IMR-90 (cell line): Measurements from ENCODE around the gene MICALL2. TPM values are rescaled to one million over a fixed set of nuclear protein-coding genes. Genes with fewer than 3 reads are reported as not detected.

Experiments used
- ATAC-seq: fragments of 200-7000 bp; cut with Tn5 transposase; 2 replicates; pipeline ENCODE4 v1.9.1; 2020; ENCODE audit warnings: low read depth, mild to moderate bottlenecking, moderate library complexity
- BruUV-seq: library from RNA; stranded (reverse); fragments of 400-500 nt; replicated peaks from 2 replicates; lab custom pipeline; 2021; lab: Mats Ljungman, UMichigan
- CTCF ChIA-PET: fragments of 300-600 bp; formaldehyde crosslinking; extraction: SDS; loops from one replicate; lab custom pipeline; 2021; ENCODE audit warnings: antibody characterized with exemption; lab: Yijun Ruan, JAX
- POLR2A ChIA-PET: fragments of 300-600 bp; sonication (Branson Sonifier 250); formaldehyde crosslinking; loops from one replicate; lab custom pipeline; 2022; ENCODE audit warnings: antibody characterized with exemption; ENCODE audit not compliant: unreplicated experiment; lab: Charles Lee
- DNase-seq: peaks from one replicate; pipeline ENCODE4 v3.0.0; 2013
- H2AFZ ChIP-seq: replicated peaks from 2 replicates; pipeline ENCODE3; 2013; ENCODE audit warnings: low read length, mild to moderate bottlenecking; ENCODE audit not compliant: poor library complexity
- H2AK5ac ChIP-seq: 2 replicates; pipeline ENCODE4 v1.6.1; 2013; ENCODE audit warnings: low read depth, low read length, inconsistent platforms
- H2AK9ac ChIP-seq: replicated peaks from 2 replicates; pipeline ENCODE3; 2013; ENCODE audit warnings: mild to moderate bottlenecking, low read depth, low read length, moderate library complexity; ENCODE audit not compliant: poor library complexity
- H2BK120ac ChIP-seq: 2 replicates; pipeline ENCODE4 v1.6.1; 2013; ENCODE audit warnings: low read depth, low read length, inconsistent platforms
- H2BK15ac ChIP-seq: 3 replicates; pipeline ENCODE4 v1.6.1; 2013; ENCODE audit warnings: low read depth, low read length, inconsistent platforms
- H2BK20ac ChIP-seq: 2 replicates; pipeline ENCODE4 v1.6.1; 2013; ENCODE audit warnings: low read depth, mild to moderate bottlenecking, inconsistent platforms, low read length, moderate library complexity
- H2BK5ac ChIP-seq: 2 replicates; pipeline ENCODE4 v1.6.1; 2013; ENCODE audit warnings: mild to moderate bottlenecking, low read depth, low read length, inconsistent platforms; ENCODE audit not compliant: poor library complexity, severe bottlenecking
- H3K14ac ChIP-seq: replicated peaks from 2 replicates; pipeline ENCODE4 v1.6.1; 2013; ENCODE audit warnings: low read depth, low read length, inconsistent platforms
- H3K18ac ChIP-seq: 2 replicates; pipeline ENCODE4 v1.6.1; 2013; ENCODE audit warnings: low read depth, low read length, control low read depth
- H3K23ac ChIP-seq: 2 replicates; pipeline ENCODE4 v1.6.1; 2013; ENCODE audit warnings: low read depth, low read length, inconsistent platforms
- H3K27ac ChIP-seq: 2 replicates; pipeline ENCODE4 v1.5.1; 2013; ENCODE audit warnings: mild to moderate bottlenecking, control low read depth, low read length; ENCODE audit not compliant: insufficient read depth
- H3K27me3 ChIP-seq: 2 replicates; pipeline ENCODE4 v1.6.1; 2013; ENCODE audit warnings: low read length; ENCODE audit not compliant: control insufficient read depth, insufficient read depth
- H3K36me3 ChIP-seq: 2 replicates; pipeline ENCODE4 v1.6.1; 2013; ENCODE audit warnings: low read length, mixed read lengths; ENCODE audit not compliant: control insufficient read depth, insufficient read depth
- H3K4ac ChIP-seq: 2 replicates; pipeline ENCODE4 v1.6.1; 2013; ENCODE audit warnings: low read depth, low read length, inconsistent platforms
- H3K4me1 ChIP-seq: 2 replicates; pipeline ENCODE4 v1.6.1; 2013; ENCODE audit warnings: low read length, mixed read lengths; ENCODE audit not compliant: control insufficient read depth, insufficient read depth
- H3K4me2 ChIP-seq: 2 replicates; pipeline ENCODE4 v1.6.1; 2013; ENCODE audit warnings: low read depth, mild to moderate bottlenecking, control low read depth, low read length, moderate library complexity
- H3K4me3 ChIP-seq: 2 replicates; pipeline ENCODE4 v1.5.1; 2013; ENCODE audit warnings: low read depth, mild to moderate bottlenecking, control low read depth, low read length, moderate library complexity; ENCODE audit not compliant: insufficient read depth
- H3K56ac ChIP-seq: 2 replicates; pipeline ENCODE4 v1.6.1; 2013; ENCODE audit warnings: low read length, inconsistent platforms; ENCODE audit not compliant: insufficient read depth; ENCODE audit errors: extremely low read depth
- H3K79me1 ChIP-seq, 2 experiments: 2 replicates each; pipeline ENCODE4 v1.6.1; 2013; ENCODE audit warnings: low read length in 2 of 2, inconsistent platforms in 1 of 2, low read depth in 1 of 2
- H3K9ac ChIP-seq: 2 replicates; pipeline ENCODE4 v1.6.1; 2013; ENCODE audit warnings: low read depth, low read length, control low read depth
- H3K9me1 ChIP-seq: 2 replicates; pipeline ENCODE4 v1.6.1; 2013; ENCODE audit warnings: low read length, inconsistent platforms; ENCODE audit not compliant: insufficient read depth
- H3K9me3 ChIP-seq: 2 replicates; pipeline ENCODE4 v1.6.1; 2013; ENCODE audit warnings: low read length; ENCODE audit not compliant: control insufficient read depth, insufficient read depth
- H4K20me1 ChIP-seq: 2 replicates; pipeline ENCODE4 v1.6.1; 2013; ENCODE audit warnings: low read length, inconsistent platforms; ENCODE audit not compliant: insufficient read depth
- H4K5ac ChIP-seq: 2 replicates; pipeline ENCODE4 v1.6.1; 2013; ENCODE audit warnings: mild to moderate bottlenecking, low read depth, low read length, control low read depth
- H4K8ac ChIP-seq, 2 experiments: 2 replicates each; pipeline ENCODE4 v1.6.1; 2013; ENCODE audit warnings: low read depth in 2 of 2, low read length in 2 of 2, control low read depth in 1 of 2, inconsistent platforms in 1 of 2
- H4K91ac ChIP-seq: 2 replicates; pipeline ENCODE4 v1.6.1; 2013; ENCODE audit warnings: low read depth, low read length, inconsistent platforms; ENCODE audit not compliant: insufficient read depth
- BHLHE40 ChIP-seq: fragments of 150-350 bp; IDR thresholded peaks from 2 replicates; pipeline ENCODE4 v1.6.1; 2016; ENCODE audit warnings: mild to moderate bottlenecking, low read depth, low read length
- CEBPB ChIP-seq: IDR thresholded peaks from 2 replicates; pipeline ENCODE4 v1.6.1; 2012; ENCODE audit warnings: low read depth, low read length, improper control_type of control experiment
- CHD1 ChIP-seq: IDR thresholded peaks from 2 replicates; pipeline ENCODE4 v1.6.1; 2012; ENCODE audit warnings: low read depth, low read length, improper control_type of control experiment
- FOS ChIP-seq: fragments of 150-350 bp; IDR thresholded peaks from 2 replicates; pipeline ENCODE4 v1.6.1; 2016; ENCODE audit warnings: low read depth, low read length
- MAFK ChIP-seq: IDR thresholded peaks from 2 replicates; pipeline ENCODE4 v1.6.1; 2012; ENCODE audit warnings: low read depth, low read length, improper control_type of control experiment
- MAZ ChIP-seq: IDR thresholded peaks from 2 replicates; pipeline ENCODE4 v1.6.1; 2012; ENCODE audit warnings: low read depth, mild to moderate bottlenecking, low read length, improper control_type of control experiment, moderate library complexity, borderline replicate concordance
- MXI1 ChIP-seq: IDR thresholded peaks from 2 replicates; pipeline ENCODE4 v1.6.1; 2012; ENCODE audit warnings: low read depth, mild to moderate bottlenecking, low read length, moderate library complexity, borderline replicate concordance
- NFE2L2 ChIP-seq: fragments of 150-350 bp; IDR thresholded peaks from 2 replicates; pipeline ENCODE4 v1.6.1; 2016; ENCODE audit warnings: low read depth, mild to moderate bottlenecking, low read length
- POLR2A ChIP-seq: IDR thresholded peaks from 2 replicates; pipeline ENCODE4 v1.6.1; 2012; ENCODE audit warnings: mild to moderate bottlenecking, low read depth, low read length
- RAD21 ChIP-seq: IDR thresholded peaks from 2 replicates; pipeline ENCODE4 v1.6.1; 2012; ENCODE audit warnings: low read length, improper control_type of control experiment
- RCOR1 ChIP-seq: IDR thresholded peaks from 2 replicates; pipeline ENCODE4 v1.6.1; 2012; ENCODE audit warnings: mild to moderate bottlenecking, low read length, improper control_type of control experiment; ENCODE audit not compliant: insufficient replicate concordance
- RFX5 ChIP-seq: IDR thresholded peaks from 2 replicates; pipeline ENCODE4 v1.8.0; 2012; ENCODE audit warnings: low read depth, mild to moderate bottlenecking, low read length, moderate library complexity
- SMC3 ChIP-seq: fragments of 150-350 bp; IDR thresholded peaks from 2 replicates; pipeline ENCODE4 v1.6.1; 2016; ENCODE audit warnings: low read depth, mild to moderate bottlenecking, antibody characterized with exemption, low read length, moderate library complexity
- WGBS, 2 experiments: methylation state at CpG; one replicate each; pipeline versions ENCODE4 v1.1.5 to v1.1.7; 2013; ENCODE audit warnings: missing lambda C conversion rate in 2 of 2; ENCODE audit not compliant: insufficient read length in 1 of 2; ENCODE audit errors: extremely low coverage in 2 of 2; 5-methylcytosine and 5-hydroxymethylcytosine counted together
- dilution Hi-C: fragments of 300-500 bp; cut with HindIII; formaldehyde crosslinking; loops from one replicate; pipeline ENCODE4 v1.14.3; 2018; ENCODE audit warnings: low sequenced_read_pairs; ENCODE audit not compliant: unreplicated experiment
- in situ Hi-C: fragments of 300-500 bp; cut with MboI; formaldehyde crosslinking; loops from 3 replicates; pipeline ENCODE4 v1.14.3; 2019; ENCODE audit warnings: low sequenced_read_pairs, inconsistent platforms, mixed read lengths
- intact Hi-C: fragments of 100-400 bp; cut with micrococcal nuclease; formaldehyde crosslinking; loops from 2 replicates; pipeline ENCODE4 v1.10.0; 2022
- polyA plus RNA-seq, 3 experiments: library from polyadenylated mRNA; depleted of rRNA; stranded (reverse); fragments of >200 nt; gene quantifications; 2 replicates each; pipeline ENCODE4 v1.2.3, GENCODE V29; 2012; ENCODE audit warnings: low replicate concordance in 1 of 3
- total RNA-seq: library from RNA; depleted of rRNA; stranded (reverse); fragments of >200 nt; gene quantifications from 2 replicates; pipeline ENCODE4 v1.2.3, GENCODE V29; 2012
- TF ChIP-seq, protein P1 (sequence below): fragments of 150-350 bp; IDR thresholded peaks from 2 replicates; pipeline ENCODE4 v1.6.1; 2016; ENCODE audit warnings: low read depth, mild to moderate bottlenecking, low read length, moderate library complexity, borderline replicate concordance
- TF ChIP-seq, protein P2 (sequence below): fragments of 150-350 bp; IDR thresholded peaks from 2 replicates; pipeline ENCODE4 v1.6.1; 2017; ENCODE audit warnings: mild to moderate bottlenecking, antibody characterized with exemption, low read length, low read depth
- TF ChIP-seq, protein P3 (sequence below): conservative IDR thresholded peaks from 2 replicates; pipeline ENCODE4 v1.5.1; 2012; ENCODE audit warnings: mild to moderate bottlenecking, low read depth, low read length, improper control_type of control experiment

MICALL2 gene
- total and polyA plus RNA-seq, 2 of the 4 experiments (the other 2 are of a cell fraction): 6.6 to 34.1 TPM

DNA sequence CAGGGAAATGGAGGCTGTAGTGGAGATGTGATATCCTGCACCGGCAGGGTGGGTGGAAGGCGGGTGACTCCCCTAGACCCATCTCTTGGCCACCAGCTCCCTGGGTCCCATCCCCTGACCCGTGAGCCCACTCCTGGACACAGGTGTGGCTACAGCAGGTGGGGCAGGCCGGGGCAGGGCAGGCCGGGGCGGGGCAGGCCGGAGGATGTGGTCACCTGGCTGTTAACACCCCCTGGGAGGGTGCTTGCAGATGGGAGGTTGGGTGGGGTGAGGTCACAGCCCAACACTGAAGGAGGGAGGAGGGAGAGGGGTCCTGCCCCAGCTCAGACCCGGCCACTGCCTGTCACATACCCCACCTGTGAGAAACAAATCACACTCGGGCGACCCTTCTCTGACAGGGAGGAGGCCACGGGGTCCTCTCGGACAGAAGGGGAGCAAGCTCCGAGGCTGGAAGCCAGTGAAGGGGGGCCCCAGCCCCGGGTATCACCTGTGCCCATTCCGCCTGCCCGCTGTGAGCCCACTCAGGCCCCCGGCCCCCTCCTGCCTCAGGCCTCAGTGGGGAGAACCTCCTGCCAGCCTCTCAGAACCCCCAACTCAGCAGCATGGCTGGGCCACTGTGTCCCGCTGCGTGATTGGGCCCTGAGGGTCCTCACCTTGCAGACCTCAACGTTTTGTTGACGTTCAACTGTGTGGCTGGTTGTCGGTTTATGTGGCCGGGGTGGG, 74.0 kb downstream of the MICALL2 start:
- no peaks in the 10 kb centered on the region for H3K4me1 ChIP-seq
- H3K36me3 ChIP-seq: no peaks in the 10 kb centered on the region
- peaks cover 71% of the 10 kb centered on the region for H3K27me3 ChIP-seq
- no peak overlapping the region for H2AK5ac ChIP-seq
- H3K9me3 ChIP-seq: no peaks in the 10 kb centered on the region
- H2BK5ac ChIP-seq: no peak overlapping the region
- no peak overlapping the region for H3K4ac ChIP-seq
- no TSS peak for BruUV-seq
- no peak overlapping the region for H3K18ac ChIP-seq
- in situ Hi-C loops: no loop called here
- 50% methylated on average over 1 of the region's 23 CpGs; no CpG with 5 or more reads in 1 of the 2 experiments for WGBS, 2 experiments
- H3K9me1 ChIP-seq: no peaks in the 10 kb centered on the region
- H2BK120ac ChIP-seq: no peak overlapping the region
- H4K8ac ChIP-seq: no peak overlapping the region
- H3K79me1 ChIP-seq: no peaks in the 10 kb centered on the region
- H2AK9ac ChIP-seq: no peak overlapping the region
- intact Hi-C loops: no loop called here
- no peak overlapping the region for H4K5ac ChIP-seq
- ATAC-seq (no peak), DNase-seq (no peak)
- H4K91ac ChIP-seq: no peak overlapping the region
- dilution Hi-C loops: no loop called here
- no peak overlapping the region for H2BK15ac ChIP-seq
- no peak overlapping the region for H3K9ac ChIP-seq
- H3K14ac ChIP-seq: no peak overlapping the region
- no peak overlapping the region for H2AFZ ChIP-seq
- H2BK20ac ChIP-seq: no peak overlapping the region
- ChIA-PET CTCF (no interaction called here), POLR2A (no interaction called here)
- H4K20me1 ChIP-seq: no peaks in the 10 kb centered on the region
- no peak overlapping the region for H3K56ac ChIP-seq
- H3K4me3 ChIP-seq: no peak overlapping the region
- no peak overlapping the region for H3K23ac ChIP-seq
- no peak overlapping the region for H3K27ac ChIP-seq
- no peak overlapping the region for H3K4me2 ChIP-seq
- no peak for TF ChIP-seq CHD1
- TF ChIP-seq RAD21: no peak
- TF ChIP-seq MXI1: no peak
- no peak for TF ChIP-seq FOS
- TF ChIP-seq CEBPB: no peak
- no peak for TF ChIP-seq RCOR1
- TF ChIP-seq, protein P1, sequence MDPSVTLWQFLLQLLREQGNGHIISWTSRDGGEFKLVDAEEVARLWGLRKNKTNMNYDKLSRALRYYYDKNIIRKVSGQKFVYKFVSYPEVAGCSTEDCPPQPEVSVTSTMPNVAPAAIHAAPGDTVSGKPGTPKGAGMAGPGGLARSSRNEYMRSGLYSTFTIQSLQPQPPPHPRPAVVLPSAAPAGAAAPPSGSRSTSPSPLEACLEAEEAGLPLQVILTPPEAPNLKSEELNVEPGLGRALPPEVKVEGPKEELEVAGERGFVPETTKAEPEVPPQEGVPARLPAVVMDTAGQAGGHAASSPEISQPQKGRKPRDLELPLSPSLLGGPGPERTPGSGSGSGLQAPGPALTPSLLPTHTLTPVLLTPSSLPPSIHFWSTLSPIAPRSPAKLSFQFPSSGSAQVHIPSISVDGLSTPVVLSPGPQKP: no peak
- TF ChIP-seq RFX5: no peak
- TF ChIP-seq, protein P2, sequence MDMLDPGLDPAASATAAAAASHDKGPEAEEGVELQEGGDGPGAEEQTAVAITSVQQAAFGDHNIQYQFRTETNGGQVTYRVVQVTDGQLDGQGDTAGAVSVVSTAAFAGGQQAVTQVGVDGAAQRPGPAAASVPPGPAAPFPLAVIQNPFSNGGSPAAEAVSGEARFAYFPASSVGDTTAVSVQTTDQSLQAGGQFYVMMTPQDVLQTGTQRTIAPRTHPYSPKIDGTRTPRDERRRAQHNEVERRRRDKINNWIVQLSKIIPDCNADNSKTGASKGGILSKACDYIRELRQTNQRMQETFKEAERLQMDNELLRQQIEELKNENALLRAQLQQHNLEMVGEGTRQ: no peak
- no peak for TF ChIP-seq BHLHE40
- no peak for TF ChIP-seq SMC3
- no peak for TF ChIP-seq MAZ
- TF ChIP-seq POLR2A: no peak
- TF ChIP-seq MAFK: no peak
- TF ChIP-seq, protein P3, sequence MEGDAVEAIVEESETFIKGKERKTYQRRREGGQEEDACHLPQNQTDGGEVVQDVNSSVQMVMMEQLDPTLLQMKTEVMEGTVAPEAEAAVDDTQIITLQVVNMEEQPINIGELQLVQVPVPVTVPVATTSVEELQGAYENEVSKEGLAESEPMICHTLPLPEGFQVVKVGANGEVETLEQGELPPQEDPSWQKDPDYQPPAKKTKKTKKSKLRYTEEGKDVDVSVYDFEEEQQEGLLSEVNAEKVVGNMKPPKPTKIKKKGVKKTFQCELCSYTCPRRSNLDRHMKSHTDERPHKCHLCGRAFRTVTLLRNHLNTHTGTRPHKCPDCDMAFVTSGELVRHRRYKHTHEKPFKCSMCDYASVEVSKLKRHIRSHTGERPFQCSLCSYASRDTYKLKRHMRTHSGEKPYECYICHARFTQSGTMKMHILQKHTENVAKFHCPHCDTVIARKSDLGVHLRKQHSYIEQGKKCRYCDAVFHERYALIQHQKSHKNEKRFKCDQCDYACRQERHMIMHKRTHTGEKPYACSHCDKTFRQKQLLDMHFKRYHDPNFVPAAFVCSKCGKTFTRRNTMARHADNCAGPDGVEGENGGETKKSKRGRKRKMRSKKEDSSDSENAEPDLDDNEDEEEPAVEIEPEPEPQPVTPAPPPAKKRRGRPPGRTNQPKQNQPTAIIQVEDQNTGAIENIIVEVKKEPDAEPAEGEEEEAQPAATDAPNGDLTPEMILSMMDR: no peak
- no peak for TF ChIP-seq NFE2L2
